ENCODE data around the gene DAGLA.

Gene DAGLA

DNA sequence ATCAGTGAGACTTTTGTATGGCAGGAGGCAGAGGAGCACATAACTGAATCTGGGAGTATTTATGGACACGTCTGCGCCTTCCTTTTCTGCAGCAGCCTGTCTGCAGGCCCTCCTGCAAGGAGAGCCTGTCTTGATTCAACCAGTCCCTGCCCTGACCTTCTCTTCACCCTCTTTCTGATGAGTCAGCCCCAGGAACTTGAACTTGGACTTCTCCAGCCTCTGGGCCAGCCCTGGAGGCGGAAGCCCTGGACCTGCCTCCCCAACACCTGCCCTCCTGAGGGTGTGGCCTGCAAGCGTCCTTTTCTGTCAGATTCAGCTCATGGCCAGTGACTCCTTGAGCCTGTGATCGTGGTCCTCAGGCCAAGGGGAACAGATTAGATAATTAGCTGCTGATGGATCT is 20.0 kb downstream of the DAGLA start:
- no peaks in the 10 kb centered on the region for H3K79me2 ChIP-seq (ENCODE audit: control insufficient read depth, insufficient read depth, low read length, poor library complexity)
- no CpG with 5 or more reads among the region's 5 CpGs for WGBS (ENCODE audit: extremely low coverage, insufficient coverage, insufficient read length)
- no peak overlapping the region for H4K12ac ChIP-seq (ENCODE audit: low read depth, low read length)
- no peaks in the 10 kb centered on the region for H3K27me3 ChIP-seq (ENCODE audit: insufficient read depth, low read length)
- H3K9me3 ChIP-seq (ENCODE audit: insufficient read depth, low read depth, low read length), result peaks cover 3% of the 10 kb centered on the region
- no peak overlapping the region for H2BK12ac ChIP-seq (ENCODE audit: low read length)
- H3K4me3 ChIP-seq (ENCODE audit: low read depth, low read length), result no peak overlapping the region
- no peak overlapping the region for H3K9ac ChIP-seq (ENCODE audit: low read length)
- no peak overlapping the region for H3K23ac ChIP-seq (ENCODE audit: low read length)
- H2AFZ ChIP-seq (ENCODE audit: insufficient read depth, low read length, poor library complexity), result no peak overlapping the region
- no peak overlapping the region for H4K8ac ChIP-seq (ENCODE audit: low read depth, low read length)
- no peak overlapping the region for H3K4me2 ChIP-seq (ENCODE audit: low read length)
- no peak overlapping the region for H4K91ac ChIP-seq (ENCODE audit: low read depth, low read length)
- H3K79me1 ChIP-seq (ENCODE audit: low read length), result peaks cover 8% of the 10 kb centered on the region
- H3K4ac ChIP-seq (ENCODE audit: low read depth, low read length), result no peak overlapping the region
- H2BK120ac ChIP-seq (ENCODE audit: insufficient read depth, low read length, poor library complexity), result no peak overlapping the region
- H2AK5ac ChIP-seq (ENCODE audit: low read length), result no peak overlapping the region
- no peak overlapping the region for H3K27ac ChIP-seq (ENCODE audit: low read depth, low read length)
- no peak overlapping the region for H3K14ac ChIP-seq (ENCODE audit: low read length)
- DNase-seq, result peak; percentile 83 to 89
- H3K36me3 ChIP-seq (ENCODE audit: control insufficient read depth in 1 of 2, insufficient read depth in 2 of 2, low read length in 2 of 2), result no peaks in the 10 kb centered on the region
- H2BK5ac ChIP-seq (ENCODE audit: low read depth, low read length, poor library complexity), result no peak overlapping the region
- H3K18ac ChIP-seq (ENCODE audit: low read length), result no peak overlapping the region
- peaks cover 20 to 23% of the 10 kb centered on the region in 2 experiments for H3K4me1 ChIP-seq (ENCODE audit: control insufficient read depth in 1 of 2, insufficient read depth in 2 of 2, low read length in 2 of 2)

DNA sequence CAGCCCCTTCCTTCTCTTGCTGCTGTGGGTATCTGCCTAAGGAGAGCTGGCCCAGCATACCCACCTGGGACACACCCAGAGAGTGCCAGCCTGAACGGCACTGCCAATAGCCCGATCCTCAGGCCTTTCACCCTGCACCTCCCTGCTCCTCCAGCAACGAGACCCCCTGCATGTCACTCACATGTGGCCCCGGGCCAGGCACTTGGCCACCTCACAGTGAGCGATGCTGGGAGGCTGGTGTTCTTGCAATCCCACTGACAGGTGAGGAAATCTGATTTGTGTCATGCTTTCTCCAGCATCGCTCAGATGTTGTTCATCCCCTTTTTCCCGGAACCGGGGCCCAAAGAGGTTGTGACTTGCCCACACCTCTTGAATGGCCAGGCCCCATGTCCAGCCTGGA is 20.5 kb downstream of the DAGLA start:
- Histone ChIP-seq H3K4me1 (ENCODE audit: control insufficient read depth in 1 of 2, insufficient read depth in 2 of 2, low read length in 2 of 2) (peaks cover 15 to 18% of the 10 kb centered on the region in 2 experiments), H3K79me1 (ENCODE audit: low read length) (peaks cover 6% of the 10 kb centered on the region), H2BK12ac (ENCODE audit: low read length) (no peak overlapping the region), H4K8ac (ENCODE audit: low read depth, low read length) (no peak overlapping the region), H3K79me2 (ENCODE audit: control insufficient read depth, insufficient read depth, low read length, poor library complexity) (no peaks in the 10 kb centered on the region), H3K36me3 (ENCODE audit: control insufficient read depth in 1 of 2, insufficient read depth in 2 of 2, low read length in 2 of 2) (no peaks in the 10 kb centered on the region), H3K9ac (ENCODE audit: low read length) (no peak overlapping the region), H4K12ac (ENCODE audit: low read depth, low read length) (no peak overlapping the region), H3K14ac (ENCODE audit: low read length) (no peak overlapping the region), H3K4ac (ENCODE audit: low read depth, low read length) (no peak overlapping the region), H3K9me3 (ENCODE audit: insufficient read depth, low read depth, low read length) (peaks cover 3% of the 10 kb centered on the region), H3K4me2 (ENCODE audit: low read length) (no peak overlapping the region), H3K27me3 (ENCODE audit: insufficient read depth, low read length) (no peaks in the 10 kb centered on the region), H3K27ac (ENCODE audit: low read depth, low read length) (no peak overlapping the region), H3K18ac (ENCODE audit: low read length) (no peak overlapping the region), H4K91ac (ENCODE audit: low read depth, low read length) (no peak overlapping the region), H3K23ac (ENCODE audit: low read length) (no peak overlapping the region), H2BK5ac (ENCODE audit: low read depth, low read length, poor library complexity) (no peak overlapping the region), H2AFZ (ENCODE audit: insufficient read depth, low read length, poor library complexity) (no peak overlapping the region), H3K4me3 (ENCODE audit: low read depth, low read length) (no peak overlapping the region), H2AK5ac (ENCODE audit: low read length) (no peak overlapping the region), H2BK120ac (ENCODE audit: insufficient read depth, low read length, poor library complexity) (no peak overlapping the region)
- WGBS (ENCODE audit: extremely low coverage, insufficient coverage, insufficient read length), result no CpG with 5 or more reads among the region's 8 CpGs
- DNase-seq, result no peak

DNA sequence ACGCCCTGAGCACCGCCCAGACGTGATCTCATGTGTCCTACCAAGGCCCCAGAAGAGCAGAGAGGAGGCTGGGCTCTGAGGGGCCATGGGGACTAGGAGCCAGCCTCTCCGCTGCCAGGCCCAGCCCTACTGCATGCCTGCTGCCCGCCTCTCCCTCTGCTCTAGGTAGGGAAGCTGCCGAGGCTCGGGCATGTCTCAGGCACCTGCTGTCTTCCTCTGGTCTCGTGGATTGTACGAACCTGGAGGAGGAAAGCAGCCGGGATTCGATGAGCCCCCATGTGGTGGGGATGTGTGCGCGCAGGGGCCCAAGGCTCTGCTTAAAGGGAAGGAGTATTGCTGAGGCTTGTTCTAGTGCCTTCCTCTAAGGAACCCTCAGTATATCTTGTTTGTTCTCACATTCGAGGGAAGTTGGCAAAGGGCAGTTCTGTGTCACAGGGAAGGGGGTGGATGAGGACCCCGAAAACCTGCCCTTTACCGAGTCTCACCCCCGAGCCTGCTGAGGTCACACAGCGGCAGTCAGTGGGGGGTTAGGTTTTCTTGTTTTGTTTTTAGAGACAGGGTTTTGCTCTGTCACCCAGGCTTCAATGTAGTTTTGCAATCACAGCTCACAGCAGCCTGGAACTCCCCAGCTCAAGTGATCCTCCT is 21.2 kb downstream of the DAGLA start:
- Histone ChIP-seq H3K18ac (ENCODE audit: low read length) (no peak overlapping the region), H2AK5ac (ENCODE audit: low read length) (no peak overlapping the region), H3K9ac (ENCODE audit: low read length) (no peak overlapping the region), H3K79me2 (ENCODE audit: control insufficient read depth, insufficient read depth, low read length, poor library complexity) (no peaks in the 10 kb centered on the region), H3K4me3 (ENCODE audit: low read depth, low read length) (no peak overlapping the region), H3K27ac (ENCODE audit: low read depth, low read length) (no peak overlapping the region), H4K8ac (ENCODE audit: low read depth, low read length) (no peak overlapping the region), H3K79me1 (ENCODE audit: low read length) (no peaks in the 10 kb centered on the region), H3K4me1 (ENCODE audit: control insufficient read depth in 1 of 2, insufficient read depth in 2 of 2, low read length in 2 of 2) (peaks cover 9 to 12% of the 10 kb centered on the region in 2 experiments), H3K4ac (ENCODE audit: low read depth, low read length) (no peak overlapping the region), H3K4me2 (ENCODE audit: low read length) (no peak overlapping the region), H3K36me3 (ENCODE audit: control insufficient read depth in 1 of 2, insufficient read depth in 2 of 2, low read length in 2 of 2) (no peaks in the 10 kb centered on the region), H4K12ac (ENCODE audit: low read depth, low read length) (no peak overlapping the region), H2BK5ac (ENCODE audit: low read depth, low read length, poor library complexity) (no peak overlapping the region), H2BK120ac (ENCODE audit: insufficient read depth, low read length, poor library complexity) (no peak overlapping the region), H3K9me3 (ENCODE audit: insufficient read depth, low read depth, low read length) (peaks cover 3% of the 10 kb centered on the region), H3K14ac (ENCODE audit: low read length) (no peak overlapping the region), H3K27me3 (ENCODE audit: insufficient read depth, low read length) (no peaks in the 10 kb centered on the region), H2AFZ (ENCODE audit: insufficient read depth, low read length, poor library complexity) (no peak overlapping the region), H2BK12ac (ENCODE audit: low read length) (no peak overlapping the region), H4K91ac (ENCODE audit: low read depth, low read length) (no peak overlapping the region), H3K23ac (ENCODE audit: low read length) (no peak overlapping the region)
- no CpG with 5 or more reads among the region's 18 CpGs for WGBS (ENCODE audit: extremely low coverage, insufficient coverage, insufficient read length)
- DNase-seq, result peak in 1 of 2 donors; percentile 18

DNA sequence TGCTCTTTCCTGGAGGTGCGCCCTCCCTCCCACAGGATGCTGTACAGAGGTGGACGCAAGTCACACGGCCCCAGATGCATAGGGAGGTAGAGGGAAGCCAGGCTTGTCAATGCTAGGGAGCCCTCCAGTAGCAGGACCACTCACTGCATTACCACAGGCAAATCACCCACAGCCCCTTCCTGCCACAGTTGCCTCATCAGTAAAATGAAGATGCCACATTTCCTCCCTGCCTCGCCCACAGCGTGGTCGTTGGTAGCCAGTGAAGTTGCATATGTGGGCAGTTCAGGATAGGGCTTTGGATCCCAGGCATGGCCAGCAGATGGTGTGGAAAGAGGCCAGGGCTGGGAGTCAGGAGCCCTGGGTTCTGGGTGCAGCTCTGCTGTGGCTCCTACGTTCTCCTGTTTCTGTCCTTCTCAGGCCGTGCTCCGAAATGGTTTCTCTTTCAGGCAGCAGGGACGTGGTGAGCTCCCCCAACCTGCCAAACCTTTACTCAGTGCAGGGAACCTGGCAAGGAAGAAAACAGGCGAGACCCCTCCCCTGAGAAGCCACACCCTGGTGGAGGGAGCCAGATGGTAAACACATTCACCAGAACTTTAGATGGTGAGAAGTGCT is 22.6 kb downstream of the DAGLA start:
- Histone ChIP-seq H3K9me3 (ENCODE audit: insufficient read depth, low read depth, low read length) (peaks cover 3% of the 10 kb centered on the region), H4K91ac (ENCODE audit: low read depth, low read length) (no peak overlapping the region), H4K12ac (ENCODE audit: low read depth, low read length) (no peak overlapping the region), H3K4me2 (ENCODE audit: low read length) (no peak overlapping the region), H2AK5ac (ENCODE audit: low read length) (no peak overlapping the region), H3K4ac (ENCODE audit: low read depth, low read length) (no peak overlapping the region), H3K27ac (ENCODE audit: low read depth, low read length) (no peak overlapping the region), H2BK12ac (ENCODE audit: low read length) (no peak overlapping the region), H3K4me3 (ENCODE audit: low read depth, low read length) (no peak overlapping the region), H3K14ac (ENCODE audit: low read length) (no peak overlapping the region), H3K9ac (ENCODE audit: low read length) (no peak overlapping the region), H3K23ac (ENCODE audit: low read length) (no peak overlapping the region), H3K79me1 (ENCODE audit: low read length) (no peaks in the 10 kb centered on the region), H2BK5ac (ENCODE audit: low read depth, low read length, poor library complexity) (no peak overlapping the region), H4K8ac (ENCODE audit: low read depth, low read length) (no peak overlapping the region), H2AFZ (ENCODE audit: insufficient read depth, low read length, poor library complexity) (no peak overlapping the region), H3K4me1 (ENCODE audit: control insufficient read depth in 1 of 2, insufficient read depth in 2 of 2, low read length in 2 of 2) (peaks cover 0 to under 1% of the 10 kb centered on the region in 2 experiments), H3K36me3 (ENCODE audit: control insufficient read depth in 1 of 2, insufficient read depth in 2 of 2, low read length in 2 of 2) (no peaks in the 10 kb centered on the region), H3K18ac (ENCODE audit: low read length) (no peak overlapping the region), H3K27me3 (ENCODE audit: insufficient read depth, low read length) (no peaks in the 10 kb centered on the region), H3K79me2 (ENCODE audit: control insufficient read depth, insufficient read depth, low read length, poor library complexity) (no peaks in the 10 kb centered on the region), H2BK120ac (ENCODE audit: insufficient read depth, low read length, poor library complexity) (no peak overlapping the region)
- no CpG with 5 or more reads among the region's 11 CpGs for WGBS (ENCODE audit: extremely low coverage, insufficient coverage, insufficient read length)
- no peak for DNase-seq

Measured in trophoblast cell (in vitro differentiated cells and primary cell).